ENCODE data around the gene IL6ST.
"Not testable (repeated sequence)": the region's sequence is repeated elsewhere in the genome, so short reads cannot be mapped to it uniquely, and the experiment has no call there.

IL6ST gene

DNA sequence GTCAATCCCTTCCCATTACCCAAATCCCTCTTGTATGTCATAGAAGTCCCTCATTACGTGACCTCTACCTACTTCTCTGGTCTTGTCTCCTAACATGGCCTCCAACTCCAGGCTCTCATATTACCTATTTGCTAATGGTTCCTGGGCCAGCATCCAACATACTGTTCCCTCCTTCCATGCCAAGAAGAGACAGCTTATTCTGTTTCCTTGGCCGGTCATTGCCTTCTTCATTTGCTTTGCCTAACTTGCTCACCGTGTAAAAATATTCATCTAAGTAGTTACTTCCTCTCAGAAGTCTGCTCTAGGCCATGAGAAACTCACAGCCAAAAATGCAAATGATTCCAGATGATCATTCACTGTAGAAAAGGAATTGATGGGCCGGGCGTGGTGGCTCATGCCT is 8.9 kb upstream of the IL6ST start:
- peak; percentile 56 for DNase-seq

GRCh38 chr5:56003179-56003578 is 8.4 kb upstream of the IL6ST start:
- DNase-seq: no peak

DNA sequence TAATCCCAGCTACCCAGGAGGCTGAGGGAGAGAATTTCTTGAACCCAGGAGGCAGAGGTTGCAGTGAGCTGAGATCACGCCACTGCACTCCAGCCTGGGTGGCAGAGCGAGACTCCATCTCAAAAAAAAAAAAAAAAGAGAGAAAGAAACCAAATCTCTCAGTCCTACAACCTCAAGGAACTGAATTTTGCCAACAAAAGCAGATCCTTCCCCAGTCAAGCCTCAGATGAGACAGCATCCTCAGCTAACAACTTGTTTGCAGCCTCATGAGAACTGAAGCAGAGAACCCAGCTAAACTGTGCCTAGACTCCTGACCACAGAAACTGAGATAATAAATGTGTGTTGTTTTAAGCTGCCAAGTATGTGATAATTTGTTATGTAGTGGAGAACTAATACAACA is 7.5 kb upstream of the IL6ST start:
- no peak for DNase-seq

DNA sequence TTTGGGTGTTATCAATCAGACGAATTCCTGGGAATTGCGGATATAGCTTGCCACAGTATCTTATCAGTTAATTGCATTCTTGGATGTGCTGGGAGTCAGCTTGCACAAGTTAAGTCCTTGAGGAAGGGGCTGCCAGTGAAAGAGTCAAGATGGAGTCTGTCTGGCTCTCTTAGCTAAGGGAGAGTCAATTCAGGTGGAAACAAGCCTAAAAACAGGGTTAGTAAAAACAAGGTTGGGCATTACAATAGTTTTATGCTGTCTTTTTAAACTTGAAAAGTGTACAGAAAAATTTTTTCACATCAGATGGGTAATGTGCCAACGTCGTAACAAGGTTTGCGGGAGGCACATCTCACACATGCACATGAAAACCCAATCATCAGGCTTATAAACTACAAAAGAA is 5.5 kb upstream of the IL6ST start:
- not testable (repeated sequence) for DNase-seq

DNA sequence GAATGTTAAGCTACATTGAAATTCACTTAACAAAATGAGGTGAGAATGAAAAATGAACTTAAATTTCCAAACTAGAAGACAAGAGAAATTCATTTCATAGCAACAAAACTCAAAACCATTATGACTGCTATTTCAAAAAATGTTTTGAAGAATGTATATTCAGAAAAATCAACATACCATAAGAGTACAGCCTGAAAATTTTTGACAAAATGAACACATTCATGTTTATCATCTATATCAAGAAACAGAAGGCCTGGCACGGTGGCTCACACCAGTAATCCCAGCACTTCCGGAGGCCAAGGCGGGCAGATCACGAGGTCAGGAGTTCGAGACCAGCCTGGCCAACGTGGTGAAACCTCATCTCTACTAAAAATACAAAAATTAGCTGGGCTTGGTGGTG is 4.2 kb upstream of the IL6ST start:
- no peak for DNase-seq

GRCh38 chr5:55997742-55998351 is 3.1 kb upstream of the IL6ST start:
- DNase-seq: no peak

- DNase-seq: peak; percentile 80
Measured at GRCh38 chr5:55994998-55995914, 493 bp upstream of the IL6ST start.

- no peak for DNase-seq
Measured at GRCh38 chr5:55993731-55994494, 850 bp downstream of the IL6ST start.

GRCh38 chr5:55993013-55993412 is 1.8 kb downstream of the IL6ST start:
- DNase-seq: no peak

DNA sequence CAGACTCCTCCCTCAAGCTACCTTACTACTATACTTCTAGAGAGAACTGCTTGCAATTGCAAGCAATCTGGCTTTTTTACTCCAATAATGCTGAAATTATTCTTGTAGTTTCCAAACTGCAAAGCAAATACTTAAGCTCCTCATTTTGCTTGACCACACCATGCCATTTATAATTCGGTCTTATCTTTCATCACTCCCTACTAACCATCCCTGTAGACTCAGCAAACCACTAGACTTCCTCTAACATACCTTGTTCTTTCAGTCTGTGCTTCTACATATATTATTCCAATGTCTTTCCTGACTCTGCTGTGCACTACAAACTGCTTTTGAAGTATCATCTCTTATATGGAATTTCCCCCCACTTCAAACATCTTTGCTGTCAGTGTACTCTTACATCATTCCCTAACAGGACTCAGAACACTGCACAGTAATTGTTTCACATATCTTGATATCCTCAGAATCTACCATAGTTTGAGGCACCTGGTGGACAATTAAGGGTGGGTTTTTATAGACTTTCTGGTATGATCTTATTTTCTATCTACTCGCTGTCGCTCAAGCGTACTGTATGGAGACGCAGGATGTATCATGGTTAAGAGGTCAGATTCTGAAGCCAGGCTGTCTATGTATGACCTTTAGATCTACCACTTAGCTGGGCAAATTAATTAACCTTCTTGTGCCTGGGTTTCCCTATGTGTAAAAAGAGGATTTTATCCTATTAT is 2.8 kb downstream of the IL6ST start:
- DNase-seq: no peak

DNA sequence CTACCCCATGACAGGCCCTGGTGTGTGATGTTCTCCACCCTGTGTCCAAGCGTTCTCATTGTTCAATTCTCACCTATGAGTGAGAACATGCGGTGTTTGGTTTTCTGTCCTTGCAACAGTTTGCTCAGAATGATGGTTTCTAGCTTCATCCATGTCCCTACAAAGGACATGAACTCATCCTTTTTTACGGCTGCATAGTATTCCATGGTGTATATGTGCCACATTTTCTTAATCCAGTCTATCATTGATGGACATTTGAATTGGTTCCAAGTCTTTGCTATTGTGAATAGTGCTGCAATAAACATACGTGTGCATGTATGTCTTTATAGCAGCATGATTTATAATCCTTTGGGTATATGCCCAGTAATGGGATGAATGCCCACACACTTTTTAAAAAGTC is 3.9 kb downstream of the IL6ST start:
- not testable (repeated sequence) for DNase-seq

DNA sequence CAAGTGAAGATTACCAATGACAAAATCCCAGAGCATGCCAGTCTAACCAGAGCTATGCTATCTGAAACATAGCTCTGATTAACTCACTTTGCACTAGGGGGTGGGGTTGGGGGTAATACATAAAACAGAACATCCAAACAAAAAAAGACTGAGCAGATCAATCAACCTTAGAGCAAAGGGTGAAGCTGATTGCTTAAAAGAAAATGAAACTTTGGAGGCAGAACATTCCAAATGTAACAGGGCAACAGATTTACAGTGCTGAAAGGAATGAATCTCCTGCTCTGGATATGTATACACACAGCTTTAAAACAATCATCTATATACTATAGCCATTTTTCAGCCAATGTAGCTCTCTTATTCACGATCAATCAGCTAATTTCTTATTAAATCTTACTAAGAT is 4.9 kb downstream of the IL6ST start:
- no peak for DNase-seq

DNA sequence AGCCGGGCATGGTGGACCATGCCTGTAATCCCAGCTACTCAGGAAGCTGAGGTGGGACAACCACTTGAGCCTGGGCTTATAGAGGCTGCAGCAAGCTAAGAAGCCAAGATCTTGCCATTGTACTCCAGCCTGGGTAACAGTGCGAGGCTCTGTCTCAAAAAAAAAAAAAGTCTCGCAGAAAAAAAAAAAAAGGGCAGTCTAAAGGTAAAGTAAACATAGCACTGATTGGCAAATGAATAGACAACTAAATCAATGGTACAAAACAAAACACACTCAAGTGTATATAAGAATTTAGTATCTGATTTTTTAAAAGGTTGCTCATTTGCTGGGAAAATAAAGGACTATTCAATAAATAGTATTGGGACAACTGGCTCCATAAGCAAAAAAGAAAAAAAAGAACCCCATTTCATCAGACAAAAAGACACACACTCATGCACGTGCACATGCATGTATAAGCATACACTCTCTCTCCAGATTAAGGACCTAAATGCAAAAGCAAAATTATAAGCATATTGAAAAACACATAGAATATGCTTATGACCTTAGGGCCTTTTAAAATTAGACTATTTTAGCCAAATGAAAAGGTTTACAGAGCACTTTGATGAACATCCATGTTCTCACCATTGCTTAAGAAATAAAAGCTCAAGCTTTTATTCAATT is 5.7 kb downstream of the IL6ST start:
- no peak for DNase-seq

GRCh38 chr5:55988428-55988827 is 6.3 kb downstream of the IL6ST start:
- not testable (repeated sequence) for DNase-seq

- no peak for DNase-seq
Measured at GRCh38 chr5:55986931-55987330, 7.8 kb downstream of the IL6ST start.

GRCh38 chr5:55985181-55985580 is 9.6 kb downstream of the IL6ST start:
- no peak for DNase-seq

GRCh38 chr5:55983986-55984385 is 10.8 kb downstream of the IL6ST start:
- no peak for DNase-seq

- DNase-seq: no peak
Measured at GRCh38 chr5:55982957-55983381, 11.8 kb downstream of the IL6ST start.

GRCh38 chr5:55973296-55973695 is 21.5 kb downstream of the IL6ST start:
- no peak for DNase-seq

DNA sequence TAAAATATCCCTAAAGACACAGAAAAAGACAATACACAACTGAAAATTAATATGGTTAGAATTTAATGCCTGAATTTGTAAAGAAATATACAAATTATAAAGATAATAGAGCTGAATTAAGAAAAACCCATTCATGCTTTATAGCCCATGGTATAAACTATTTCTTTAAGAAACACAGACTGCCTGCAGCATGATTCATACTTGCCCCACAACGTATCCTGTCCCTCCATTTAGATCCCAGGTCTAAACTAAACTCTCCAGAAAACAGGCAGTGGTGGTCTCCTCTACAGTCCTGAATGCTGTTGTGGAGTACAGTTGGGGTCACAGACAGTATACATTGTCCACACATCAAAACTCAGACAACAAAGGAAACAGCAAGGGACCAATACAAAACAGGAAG is 24.8 kb downstream of the IL6ST start:
- DNase-seq: no peak

GRCh38 chr5:55966284-55966683 is 28.5 kb downstream of the IL6ST start:
- DNase-seq: no peak

- no peak for DNase-seq
Measured at GRCh38 chr5:55965525-55965924, 29.2 kb downstream of the IL6ST start.

Measured in NCI-H2029 treated with DMSO at 0.1 percent for 48 hours (cell line).